Nasal cavity respiratory epithelium epithelial cell of viscerocranial mucosa (primary cell): ENCODE measurements around the gene LRFN2. TPM values are rescaled to one million over a fixed set of nuclear protein-coding genes. Genes with fewer than 3 reads are reported as not detected.

Experiments
- total RNA-seq: library from RNA; depleted of rRNA; stranded (reverse); fragments of >200 nt; gene quantifications from 2 replicates; pipeline ENCODE4 v1.2.3, GENCODE V29; 2014

The LRFN2 gene
- total RNA-seq, result not detected in 2 replicates

GRCh38 chr6:40587240-40588069, at the start of gene LRFN2:
TSS of gene LRFN2 (minus strand) at chr6:40587364.

